Endodermal cell (in vitro differentiated cells): ENCODE data around the gene CACNG6. TPM values are rescaled to one million over a fixed set of nuclear protein-coding genes. Genes with fewer than 3 reads are reported as not detected.

ENCODE experiments used
- DNase-seq: peaks from one replicate; pipeline ENCODE4 v3.0.0-alpha.2; 2017
- H3K27ac ChIP-seq: 2 replicates; pipeline ENCODE4 v1.5.1; 2013; ENCODE audit warnings: mild to moderate bottlenecking, low read depth, low read length, moderate library complexity
- H3K27me3 ChIP-seq: 2 replicates; pipeline ENCODE4 v1.6.1; 2013; ENCODE audit warnings: mild to moderate bottlenecking, low read length, moderate library complexity; ENCODE audit not compliant: insufficient read depth, control insufficient read depth, poor library complexity, severe bottlenecking
- H3K36me3 ChIP-seq: 2 replicates; pipeline ENCODE4 v1.7.0; 2013; ENCODE audit warnings: mild to moderate bottlenecking, low read length, moderate library complexity; ENCODE audit not compliant: control insufficient read depth, insufficient read depth
- H3K4me1 ChIP-seq: one replicate; pipeline ENCODE4 v1.7.0; 2013; ENCODE audit warnings: low read length; ENCODE audit not compliant: control insufficient read depth, insufficient read depth
- H3K4me3 ChIP-seq: 2 replicates; pipeline ENCODE4 v1.5.1; 2013; ENCODE audit warnings: mild to moderate bottlenecking, low read length, moderate library complexity
- H3K9ac ChIP-seq: 2 replicates; pipeline ENCODE4 v1.6.1; 2013; ENCODE audit warnings: mild to moderate bottlenecking, low read length, moderate library complexity; ENCODE audit not compliant: poor library complexity, severe bottlenecking; ENCODE audit errors: extremely low read depth
- H3K9me3 ChIP-seq: 2 replicates; pipeline ENCODE4 v1.6.1; 2013; ENCODE audit warnings: mild to moderate bottlenecking, low read length, moderate library complexity; ENCODE audit not compliant: control insufficient read depth
- H3K27ac Mint-ChIP-seq: 2 replicates; pipeline ENCODE4 v1.8.0; 2020; ENCODE audit warnings: mixed read lengths
- H3K27me3 Mint-ChIP-seq: 2 replicates; pipeline ENCODE4 v1.8.0; 2021; ENCODE audit warnings: mild to moderate bottlenecking, mixed read lengths; ENCODE audit not compliant: insufficient read depth
- H3K36me3 Mint-ChIP-seq: 2 replicates; pipeline ENCODE4 v1.8.0; 2020; ENCODE audit warnings: low read depth, mixed read lengths
- H3K4me1 Mint-ChIP-seq: 2 replicates; pipeline ENCODE4 v1.8.0; 2020; ENCODE audit warnings: mixed read lengths
- H3K4me3 Mint-ChIP-seq: 2 replicates; pipeline ENCODE4 v1.8.0; 2020; ENCODE audit warnings: mild to moderate bottlenecking, moderate library complexity, mixed read lengths
- H3K9me3 Mint-ChIP-seq: 2 replicates; pipeline ENCODE4 v1.8.0; 2020; ENCODE audit warnings: mild to moderate bottlenecking, mixed read lengths
- WGBS, 2 experiments: methylation state at CpG; one replicate each; pipeline versions ENCODE4 v1.1.5 to v1.1.7; 2013; ENCODE audit warnings: missing lambda C conversion rate in 2 of 2, mixed read lengths in 1 of 2; ENCODE audit not compliant: insufficient coverage in 1 of 2, insufficient read length in 1 of 2; 5-methylcytosine and 5-hydroxymethylcytosine counted together
- total RNA-seq, 2 donors: library from RNA; stranded (reverse); fragmentation: NEBNext Ultra II Directional in 1 of 2; extraction: Animal tissue kit (Norgen Biotek cat#: 25700) in 1 of 2; gene quantifications; 2 replicates in 1 of 2; 3 replicates in 1 of 2; pipeline ENCODE4 v1.2.1, GENCODE V29; 2021
- TF ChIP-seq, protein P1 (sequence below): fragments of 200-600 bp; sonication (generic); conservative IDR thresholded peaks from 2 replicates; pipeline ENCODE4 v1.5.0; 2021; ENCODE audit warnings: antibody characterized with exemption, mild to moderate bottlenecking

The CACNG6 gene
- total RNA-seq, 2 donors from 2014 or later, result 0.92 to 1.8 TPM

DNA sequence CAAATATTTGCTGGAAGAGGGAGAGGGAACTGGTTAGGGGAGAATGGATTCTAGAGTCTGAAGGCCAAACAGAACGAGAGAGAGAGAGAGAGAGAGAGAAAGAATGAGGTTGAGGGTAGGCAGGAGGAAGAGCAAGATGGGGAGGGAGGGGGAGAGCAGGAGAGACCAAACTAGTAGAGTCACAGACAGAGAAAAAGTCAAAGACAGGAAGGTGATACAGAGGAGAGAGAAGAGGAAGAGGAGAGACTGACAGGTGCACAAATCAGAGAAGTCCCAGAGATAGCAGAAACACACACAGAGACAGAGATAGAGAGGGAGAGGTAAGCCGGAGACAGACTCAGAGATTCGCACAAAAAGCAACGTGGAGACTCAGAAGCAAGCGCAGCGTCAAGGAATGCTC, 5.6 kb upstream of the CACNG6 start:
- Histone ChIP-seq H3K4me1 (no peaks in the 10 kb centered on the region), H3K4me3 (no peak overlapping the region), H3K9me3 (no peaks in the 10 kb centered on the region), H3K27ac (no peak overlapping the region), H3K27me3 (peaks cover 16% of the 10 kb centered on the region), H3K36me3 (no peaks in the 10 kb centered on the region), H3K9ac (no peak overlapping the region)
- Mint-ChIP-seq H3K27ac (no peak overlapping the region), H3K27me3 (peaks cover 30% of the 10 kb centered on the region), H3K4me3 (no peak overlapping the region), H3K4me1 (no peaks in the 10 kb centered on the region), H3K9me3 (peaks cover 1% of the 10 kb centered on the region), H3K36me3 (no peaks in the 10 kb centered on the region)
- WGBS, 2 experiments, result 90% methylated on average over 6 of the region's 6 CpGs
- TF ChIP-seq, protein P1, sequence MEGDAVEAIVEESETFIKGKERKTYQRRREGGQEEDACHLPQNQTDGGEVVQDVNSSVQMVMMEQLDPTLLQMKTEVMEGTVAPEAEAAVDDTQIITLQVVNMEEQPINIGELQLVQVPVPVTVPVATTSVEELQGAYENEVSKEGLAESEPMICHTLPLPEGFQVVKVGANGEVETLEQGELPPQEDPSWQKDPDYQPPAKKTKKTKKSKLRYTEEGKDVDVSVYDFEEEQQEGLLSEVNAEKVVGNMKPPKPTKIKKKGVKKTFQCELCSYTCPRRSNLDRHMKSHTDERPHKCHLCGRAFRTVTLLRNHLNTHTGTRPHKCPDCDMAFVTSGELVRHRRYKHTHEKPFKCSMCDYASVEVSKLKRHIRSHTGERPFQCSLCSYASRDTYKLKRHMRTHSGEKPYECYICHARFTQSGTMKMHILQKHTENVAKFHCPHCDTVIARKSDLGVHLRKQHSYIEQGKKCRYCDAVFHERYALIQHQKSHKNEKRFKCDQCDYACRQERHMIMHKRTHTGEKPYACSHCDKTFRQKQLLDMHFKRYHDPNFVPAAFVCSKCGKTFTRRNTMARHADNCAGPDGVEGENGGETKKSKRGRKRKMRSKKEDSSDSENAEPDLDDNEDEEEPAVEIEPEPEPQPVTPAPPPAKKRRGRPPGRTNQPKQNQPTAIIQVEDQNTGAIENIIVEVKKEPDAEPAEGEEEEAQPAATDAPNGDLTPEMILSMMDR, result no peak
- no peak for DNase-seq

- Mint-ChIP-seq H3K9me3 (no peaks in the 10 kb centered on the region), H3K4me3 (no peak overlapping the region), H3K4me1 (no peaks in the 10 kb centered on the region), H3K27ac (no peak overlapping the region), H3K36me3 (no peaks in the 10 kb centered on the region), H3K27me3 (peaks cover 39% of the 10 kb centered on the region)
- Histone ChIP-seq H3K4me1 (no peaks in the 10 kb centered on the region), H3K27ac (no peak overlapping the region), H3K27me3 (peaks cover 32% of the 10 kb centered on the region), H3K9me3 (no peaks in the 10 kb centered on the region), H3K4me3 (no peak overlapping the region), H3K36me3 (no peaks in the 10 kb centered on the region), H3K9ac (no peak overlapping the region)
- no peak for DNase-seq
- TF ChIP-seq, protein P1, result no peak
- WGBS, 2 experiments, result 92 to 95% methylated on average over 5 to 6 of the region's 6 CpGs
Measured at GRCh38 chr19:53988981-53989380, 2.5 kb upstream of the CACNG6 start.

DNA sequence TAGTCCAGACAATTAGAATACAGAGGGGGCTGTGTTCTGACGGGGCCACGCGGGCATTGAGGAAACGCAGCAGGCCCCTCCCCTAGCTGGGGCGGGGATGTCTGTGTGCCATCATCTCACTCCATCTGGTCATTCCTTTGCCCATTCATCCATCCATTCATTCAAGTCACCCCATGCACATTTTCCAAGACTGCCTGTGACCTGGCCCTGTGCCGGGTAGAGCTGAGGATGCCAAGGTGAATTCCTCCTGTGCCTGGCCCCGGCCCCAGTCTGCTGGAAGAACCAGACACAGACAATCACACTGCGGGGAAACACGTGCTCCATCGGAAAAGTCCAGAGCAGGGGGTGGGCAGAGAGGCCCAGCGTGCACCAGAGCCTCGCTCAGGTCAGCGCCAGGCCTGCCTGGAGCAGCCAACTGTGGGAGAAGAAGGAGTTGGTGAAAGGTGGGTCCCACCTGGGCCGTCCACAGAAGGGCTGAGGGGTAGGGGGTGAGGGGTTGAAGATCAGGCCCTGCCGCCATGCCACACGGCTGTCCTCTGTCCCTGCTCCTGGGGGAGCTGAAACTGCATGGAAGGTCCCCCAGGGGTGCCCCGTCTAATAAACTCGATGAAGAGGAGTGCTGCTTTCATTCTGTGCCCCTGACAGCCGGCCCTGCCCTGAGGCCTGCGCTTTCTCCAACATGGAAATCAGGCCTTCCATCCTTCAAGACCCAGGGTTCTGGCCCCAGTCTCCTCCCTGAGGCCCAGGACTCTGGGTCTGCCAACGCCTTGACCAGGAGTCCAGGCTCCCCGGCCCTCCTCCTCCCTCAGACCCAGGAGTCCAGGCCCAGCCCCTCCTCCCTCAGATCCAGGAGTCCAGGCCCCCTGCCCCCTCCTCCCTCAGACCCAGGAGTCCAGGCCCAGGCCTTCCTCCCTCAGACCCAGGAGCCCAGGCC, 1.6 kb upstream of the CACNG6 start:
- DNase-seq, result no peak
- no peak overlapping the region for H3K4me3 Mint-ChIP-seq
- Histone ChIP-seq H3K4me3 (no peak overlapping the region), H3K4me1 (no peaks in the 10 kb centered on the region), H3K9me3 (no peaks in the 10 kb centered on the region), H3K36me3 (no peaks in the 10 kb centered on the region), H3K27me3 (peaks cover 33% of the 10 kb centered on the region), H3K9ac (no peak overlapping the region), H3K27ac (peak overlapping the region; percentile 22)
- no peak overlapping the region for H3K27ac Mint-ChIP-seq
- no peaks in the 10 kb centered on the region for H3K4me1 Mint-ChIP-seq
- H3K36me3 Mint-ChIP-seq, result no peaks in the 10 kb centered on the region
- H3K9me3 Mint-ChIP-seq, result no peaks in the 10 kb centered on the region
- WGBS, 2 experiments, result 73 to 83% methylated on average over 7 to 22 of the region's 22 CpGs
- TF ChIP-seq, protein P1, result no peak
- peaks cover 48% of the 10 kb centered on the region for H3K27me3 Mint-ChIP-seq
